Stimulated activated CD8-positive, alpha-beta memory T cell treated with anti-CD3 and anti-CD28 coated beads, Interleukin-4, amount 100 ng/mL, for 1 hour (primary cell): Measurements from ENCODE around the gene IRF9.

ENCODE experiments used
- DNase-seq, 2 donors: peaks; one replicate each; pipeline ENCODE4 v3.0.0-alpha.2; 2020; ENCODE audit warnings: low read depth in 2 of 2, low spot score in 1 of 2

The IRF9 gene

DNA sequence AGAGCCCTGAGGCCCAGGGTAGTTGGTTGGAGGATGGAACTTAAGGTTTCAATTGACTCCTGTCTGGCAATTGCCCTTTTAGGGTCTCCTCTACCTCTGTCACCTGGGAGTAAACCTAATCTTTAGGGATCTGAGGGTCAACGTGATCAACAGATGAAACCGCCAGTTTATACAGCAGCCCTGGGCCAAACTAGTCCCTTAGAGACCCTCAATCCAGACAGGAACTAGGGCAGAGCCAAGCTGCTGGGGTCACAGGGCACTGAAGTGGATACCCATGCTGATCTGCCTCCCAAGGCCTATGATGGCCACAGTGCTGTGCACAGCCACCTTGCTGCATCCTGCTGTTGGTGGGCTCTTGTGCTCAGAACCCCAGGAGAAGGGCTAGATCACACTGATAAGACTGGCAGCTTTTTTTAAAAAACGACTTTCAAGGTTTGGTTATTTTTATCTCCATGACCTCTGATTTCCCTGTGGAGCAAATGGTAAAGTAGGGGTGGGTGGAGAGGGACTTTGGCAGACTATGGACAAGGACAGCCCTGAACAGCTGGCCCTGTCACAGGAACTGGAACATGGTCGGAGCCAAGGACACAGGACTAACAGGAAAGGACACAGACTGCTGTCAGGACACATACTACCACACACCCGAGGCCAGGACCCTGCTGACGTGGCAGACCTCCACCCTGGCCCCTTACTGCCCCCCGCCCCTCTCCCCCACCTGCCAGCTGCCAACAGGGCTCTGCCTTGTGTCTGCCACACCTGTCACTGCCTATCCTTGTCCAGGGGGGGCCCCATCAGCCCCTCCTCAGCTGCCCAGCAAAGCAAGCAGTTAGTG lies 30.1 kb upstream of the IRF9 start:
- DNase-seq: no peak

DNA sequence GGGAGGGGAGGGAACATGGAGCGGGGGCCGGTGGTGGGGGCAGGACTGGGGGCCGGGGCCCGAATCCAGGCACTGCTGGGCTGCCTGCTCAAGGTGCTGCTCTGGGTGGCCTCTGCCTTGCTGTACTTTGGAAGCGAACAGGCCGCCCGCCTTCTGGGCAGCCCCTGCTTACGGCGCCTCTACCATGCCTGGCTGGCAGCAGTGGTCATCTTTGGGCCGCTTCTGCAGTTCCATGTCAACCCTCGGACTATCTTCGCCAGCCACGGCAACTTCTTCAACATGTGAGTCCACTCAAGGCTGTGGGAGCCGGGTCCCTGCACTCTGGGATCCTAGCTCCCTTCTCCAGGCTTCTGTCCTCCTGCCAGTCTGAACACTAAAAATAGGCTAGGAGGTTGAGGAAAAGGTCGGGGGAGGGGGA lies 29.5 kb upstream of the IRF9 start:
- no peak for DNase-seq

DNA sequence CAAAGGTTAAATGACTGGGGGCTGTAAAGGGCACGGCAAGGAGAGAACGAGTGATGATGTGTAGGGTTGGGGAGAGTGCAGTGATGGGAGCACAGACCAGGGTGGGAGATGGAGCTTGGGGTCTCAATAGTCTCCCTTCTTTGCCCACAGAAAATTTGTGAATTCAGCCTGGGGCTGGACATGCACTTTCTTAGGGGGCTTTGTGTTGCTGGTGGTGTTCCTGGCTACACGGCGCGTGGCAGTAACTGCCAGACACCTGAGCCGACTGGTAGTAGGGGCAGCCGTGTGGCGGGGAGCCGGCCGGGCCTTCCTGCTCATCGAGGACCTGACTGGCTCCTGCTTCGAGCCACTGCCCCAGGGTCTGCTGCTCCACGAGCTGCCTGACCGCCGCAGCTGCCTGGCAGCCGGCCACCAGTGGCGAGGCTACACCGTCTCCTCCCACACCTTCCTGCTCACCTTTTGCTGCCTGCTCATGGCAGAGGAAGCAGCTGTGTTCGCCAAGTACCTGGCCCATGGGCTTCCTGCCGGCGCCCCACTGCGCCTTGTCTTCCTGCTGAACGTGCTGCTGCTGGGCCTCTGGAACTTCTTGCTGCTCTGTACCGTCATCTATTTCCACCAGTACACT lies 28.9 kb upstream of the IRF9 start:
- no peak for DNase-seq

- DNase-seq: no peak
These were observed 28.1 kb upstream of the IRF9 start for GRCh38 chr14:24132976-24133375.

DNA sequence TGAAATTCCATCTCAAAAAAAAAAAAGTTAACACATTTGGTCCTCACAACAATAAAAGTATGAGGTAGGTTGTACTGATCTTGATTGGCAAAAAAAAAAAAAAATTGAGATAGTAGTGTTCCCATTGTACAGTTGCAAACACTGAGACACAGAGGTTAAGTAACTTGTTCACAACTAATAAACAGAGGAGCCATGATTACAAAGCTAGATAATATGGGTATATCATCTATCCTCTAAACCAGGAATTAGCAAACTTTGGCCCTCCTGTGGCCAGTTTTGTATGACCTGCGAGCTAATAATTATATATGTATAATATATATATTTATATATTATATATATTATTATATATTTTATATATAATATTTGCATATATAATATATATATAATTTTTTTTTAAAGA lies 27.3 kb upstream of the IRF9 start:
- DNase-seq: no peak

DNA sequence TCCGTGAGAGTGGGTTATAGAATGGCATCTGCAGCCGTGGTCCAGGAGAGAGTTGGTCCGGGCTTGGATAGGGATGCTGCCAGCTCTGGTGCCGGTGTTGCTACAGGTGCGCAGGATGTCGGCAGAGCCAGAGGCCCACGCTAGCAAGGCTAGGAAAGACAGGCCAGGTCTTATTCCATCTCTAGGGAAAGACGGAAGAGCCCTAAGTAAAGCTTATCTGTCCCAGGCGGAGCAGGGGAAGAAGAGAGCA lies 25.6 kb upstream of the IRF9 start:
- DNase-seq: no peak

GRCh38 chr14:24135834-24136683 lies 25.0 kb upstream of the IRF9 start, which contains the start of gene PSME1:
Gene PSME1 (plus strand): TSS chr14:24136194. CDS start chr14:24136263, 69 bp downstream.
- DNase-seq: peak; percentile 89 to 91

DNA sequence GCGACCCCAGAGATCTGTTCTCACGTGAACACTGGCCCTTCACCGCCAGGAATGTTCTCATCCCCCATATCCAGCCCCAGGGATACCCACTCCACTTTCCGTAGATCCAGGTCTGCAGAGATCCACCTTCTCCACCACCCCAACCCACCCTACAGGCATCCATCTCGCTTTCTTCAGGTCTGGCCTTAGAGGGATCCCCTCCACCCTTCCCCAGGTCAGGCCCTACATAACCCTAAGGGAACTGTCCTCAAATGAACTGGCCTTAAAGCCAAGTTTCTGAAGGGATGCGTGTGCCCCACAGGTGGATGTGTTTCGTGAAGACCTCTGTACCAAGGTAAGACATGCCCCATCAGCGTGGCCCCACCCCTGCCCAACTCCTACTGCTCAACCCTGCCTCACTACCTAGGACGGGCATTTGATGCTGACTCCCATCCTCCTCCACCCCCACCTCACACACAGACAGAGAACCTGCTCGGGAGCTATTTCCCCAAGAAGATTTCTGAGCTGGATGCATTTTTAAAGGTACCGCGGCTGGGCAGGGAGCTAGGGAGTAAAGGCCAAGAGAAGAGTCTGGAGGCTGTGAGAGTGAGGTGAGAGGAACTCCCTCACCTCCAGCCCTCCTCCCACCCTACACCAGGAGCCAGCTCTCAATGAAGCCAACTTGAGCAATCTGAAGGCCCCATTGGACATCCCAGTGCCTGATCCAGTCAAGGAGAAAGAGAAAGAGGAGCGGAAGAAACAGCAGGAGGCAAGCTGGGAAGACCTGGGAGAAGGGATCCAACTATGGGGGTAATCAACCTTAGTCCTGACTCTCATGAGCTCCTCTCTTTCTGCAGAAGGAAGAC lies 24.2 kb upstream of the IRF9 start:
- no peak for DNase-seq

DNA sequence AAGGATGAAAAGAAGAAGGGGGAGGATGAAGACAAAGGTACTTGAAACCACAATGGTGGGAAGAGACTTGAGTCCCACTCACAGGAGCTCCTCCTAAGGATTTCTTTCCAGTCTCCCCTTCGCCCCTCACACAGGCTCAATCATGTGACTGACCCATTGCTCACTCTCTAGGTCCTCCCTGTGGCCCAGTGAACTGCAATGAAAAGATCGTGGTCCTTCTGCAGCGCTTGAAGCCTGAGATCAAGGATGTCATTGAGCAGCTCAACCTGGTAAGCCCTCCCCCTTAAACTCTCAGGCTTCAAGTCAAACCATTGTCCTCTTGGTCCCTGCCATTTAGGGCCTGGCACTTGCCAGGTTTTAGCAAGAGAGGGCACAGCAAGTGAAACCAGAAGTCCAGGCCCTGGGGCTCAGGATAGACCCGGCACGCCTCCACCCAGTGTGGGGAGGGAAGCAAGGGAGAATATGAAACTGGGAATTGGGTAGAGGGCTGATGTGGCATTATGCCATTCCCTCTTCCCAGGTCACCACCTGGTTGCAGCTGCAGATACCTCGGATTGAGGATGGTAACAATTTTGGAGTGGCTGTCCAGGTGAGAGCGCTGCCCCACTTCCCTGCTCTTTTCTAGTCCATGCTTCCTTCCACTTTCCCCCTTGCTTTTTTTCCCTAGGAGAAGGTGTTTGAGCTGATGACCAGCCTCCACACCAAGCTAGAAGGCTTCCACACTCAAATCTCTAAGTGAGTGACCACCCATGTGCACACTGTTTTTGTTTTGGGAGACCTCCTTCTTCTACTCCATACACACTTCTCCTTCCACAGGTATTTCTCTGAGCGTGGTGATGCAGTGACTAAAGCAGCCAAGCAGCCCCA lies 23.3 kb upstream of the IRF9 start:
- DNase-seq: no peak

DNA sequence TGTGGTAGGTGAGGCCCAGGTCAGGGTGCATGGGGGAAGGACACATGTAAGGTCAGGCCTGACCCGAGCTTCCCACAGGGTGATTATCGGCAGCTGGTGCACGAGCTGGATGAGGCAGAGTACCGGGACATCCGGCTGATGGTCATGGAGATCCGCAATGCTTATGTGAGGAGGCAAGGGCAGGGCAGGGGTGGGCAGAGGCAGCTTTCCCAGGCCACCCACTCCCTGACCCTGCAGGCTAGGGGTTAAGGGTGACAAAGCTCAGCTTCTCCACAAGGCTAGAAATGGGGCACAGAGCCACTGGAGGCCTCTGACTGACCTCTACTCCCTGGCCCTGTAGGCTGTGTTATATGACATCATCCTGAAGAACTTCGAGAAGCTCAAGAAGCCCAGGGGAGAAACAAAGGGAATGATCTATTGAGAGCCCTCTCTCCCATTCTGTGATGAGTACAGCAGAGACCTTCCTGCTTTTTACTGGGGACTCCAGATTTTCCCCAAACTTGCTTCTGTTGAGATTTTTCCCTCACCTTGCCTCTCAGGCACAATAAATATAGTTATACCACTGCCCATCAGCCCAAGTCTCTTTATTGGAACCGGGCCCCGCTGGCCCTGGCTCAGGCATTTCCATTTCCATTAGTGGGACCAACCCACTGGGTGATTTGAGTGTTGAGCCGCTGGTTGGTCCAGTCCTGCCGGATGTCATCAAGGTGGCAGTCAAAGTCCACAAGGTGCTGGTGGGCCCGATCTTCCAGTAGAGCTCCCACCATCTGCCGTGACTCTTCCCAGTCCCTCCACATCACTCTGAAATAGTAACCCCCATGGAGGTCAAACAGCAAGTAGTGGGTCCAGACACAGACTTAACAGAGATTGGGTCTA lies 22.4 kb upstream of the IRF9 start:
- DNase-seq: no peak

DNA sequence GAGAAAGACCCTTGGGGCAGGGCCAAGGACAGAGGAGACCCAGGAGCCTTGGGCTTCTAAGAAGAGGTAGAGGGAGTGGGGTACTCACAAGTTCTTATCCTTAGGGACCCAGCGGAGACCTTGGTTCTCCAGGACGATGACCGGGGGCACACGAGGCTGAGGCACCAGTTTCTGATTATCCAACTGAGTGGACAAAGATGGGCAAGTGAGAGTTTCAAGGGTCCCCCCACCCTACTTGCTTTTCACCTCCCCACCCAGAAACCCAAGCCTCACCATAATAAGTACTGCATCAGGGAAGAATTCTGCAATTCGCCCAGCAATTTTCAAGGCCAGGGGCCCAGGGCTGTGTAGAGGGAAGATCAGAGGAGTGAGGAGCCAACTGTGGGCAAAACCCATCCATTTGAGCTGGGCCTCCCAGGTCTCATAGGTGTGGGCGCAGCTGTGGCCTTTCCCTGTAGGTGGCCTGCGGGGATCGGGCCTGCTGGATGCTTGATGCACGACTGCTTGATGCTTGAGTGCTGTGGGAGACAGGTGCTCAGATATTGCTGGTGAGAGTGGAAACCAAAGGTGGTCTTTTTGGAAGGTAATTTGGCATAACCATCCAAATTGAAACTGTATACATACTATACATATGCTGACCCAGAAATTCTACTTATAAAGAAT lies 21.7 kb upstream of the IRF9 start:
- no peak for DNase-seq

- DNase-seq: peak; percentile 98 to 99
These were observed 19.8 kb upstream of the IRF9 start, which contains the start of gene EMC9 for GRCh38 chr14:24141097-24141880. Gene EMC9 (minus strand): TSS chr14:24141591. CDS start chr14:24141304, 287 bp downstream.

- no peak for DNase-seq
These were observed 17.6 kb upstream of the IRF9 start for GRCh38 chr14:24143511-24143910.

DNA sequence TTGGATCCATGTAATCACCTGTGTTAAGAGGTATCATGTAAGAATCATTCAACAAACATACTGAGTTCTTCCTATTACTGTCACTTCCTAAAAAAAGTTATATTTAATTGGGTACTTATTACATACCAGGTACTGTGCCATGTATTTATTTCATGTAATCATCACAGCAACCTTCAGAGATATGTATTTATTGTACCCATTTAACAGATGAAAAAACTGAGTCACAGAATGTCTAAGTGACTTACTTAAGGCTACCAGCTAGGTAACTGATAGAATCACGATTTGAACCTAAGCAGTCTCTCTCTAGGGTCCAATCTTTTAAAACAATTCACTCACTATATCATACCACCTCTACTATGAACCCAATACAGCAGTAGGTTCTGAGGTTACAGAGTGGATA lies 16.6 kb upstream of the IRF9 start:
- no peak for DNase-seq

- no peak for DNase-seq
These were observed 15.8 kb upstream of the IRF9 start for GRCh38 chr14:24145219-24145618.

- DNase-seq: no peak
These were observed 15.2 kb upstream of the IRF9 start for GRCh38 chr14:24145690-24146452.

DNA sequence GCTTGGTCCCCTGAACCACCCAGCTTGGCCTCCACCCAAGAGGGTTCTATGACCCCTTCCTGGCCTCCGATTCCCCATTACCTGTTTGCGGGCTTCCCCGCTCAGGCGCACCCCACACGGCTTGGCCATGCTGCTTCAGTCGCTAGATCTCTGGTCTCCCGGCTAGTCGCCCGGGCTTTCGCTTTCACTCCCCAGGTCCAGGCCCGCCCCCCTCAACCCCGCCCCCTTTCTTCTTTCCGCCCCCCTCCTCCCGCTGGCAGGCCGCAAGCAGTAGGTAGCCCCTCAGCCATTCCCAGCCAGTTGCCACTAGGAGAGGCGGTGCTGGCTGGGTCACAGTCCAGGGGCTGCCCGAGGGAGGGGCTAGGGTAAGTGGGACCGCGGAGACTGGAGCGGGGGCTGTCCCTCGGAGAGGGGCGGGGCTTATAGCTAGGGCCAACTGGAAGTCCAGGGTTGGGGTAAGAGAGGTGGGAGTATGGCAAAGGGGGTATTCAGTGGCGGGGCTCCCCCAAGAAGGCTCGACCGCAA lies 14.6 kb upstream of the IRF9 start, which contains the start of gene PSME2:
Gene PSME2, minus strand, starts transcription at position 158 of the 525 bp plus-strand sequence. Its CDS starts 29 bp downstream, at position 129.
- peak; percentile 65 to 69 for DNase-seq
